Immature natural killer cell (primary cell): ENCODE data around the gene TAPT1. TPM values are rescaled to one million over a fixed set of nuclear protein-coding genes. Genes with fewer than 3 reads are reported as not detected.

Experiments used
- DNase-seq, 3 donors: peaks; one replicate each; pipeline ENCODE4 v3.0.0; 2022; ENCODE audit warnings: mixed read lengths in 1 of 3
- H3K27ac Mint-ChIP-seq, 6 donors: one replicate each; pipeline ENCODE4 v1.8.0; 2020; ENCODE audit warnings: mixed read lengths in 6 of 6, mild to moderate bottlenecking in 5 of 6, inconsistent platforms in 4 of 6, moderate library complexity in 3 of 6
- H3K27me3 Mint-ChIP-seq, 3 donors: one replicate each; pipeline ENCODE4 v1.8.0; 2020 to 2021; ENCODE audit warnings: low read depth in 3 of 3, mild to moderate bottlenecking in 3 of 3, mixed read lengths in 3 of 3, moderate library complexity in 3 of 3, inconsistent platforms in 1 of 3
- H3K36me3 Mint-ChIP-seq, 3 donors: one replicate each; pipeline ENCODE4 v1.8.0; 2020; ENCODE audit warnings: mixed read lengths in 3 of 3, inconsistent platforms in 2 of 3, mild to moderate bottlenecking in 2 of 3
- H3K4me1 Mint-ChIP-seq, 2 donors: one replicate each; pipeline ENCODE4 v1.8.0; 2020; ENCODE audit warnings: inconsistent platforms in 2 of 2, mild to moderate bottlenecking in 2 of 2, mixed read lengths in 2 of 2, moderate library complexity in 1 of 2
- H3K4me3 Mint-ChIP-seq, 5 donors: one replicate each; pipeline ENCODE4 v1.8.0; 2020; ENCODE audit warnings: mild to moderate bottlenecking in 5 of 5, mixed read lengths in 5 of 5, inconsistent platforms in 3 of 5, moderate library complexity in 3 of 5
- H3K9me3 Mint-ChIP-seq, 6 donors: one replicate each; pipeline ENCODE4 v1.8.0; 2020; ENCODE audit warnings: mild to moderate bottlenecking in 6 of 6, mixed read lengths in 6 of 6, inconsistent platforms in 4 of 6, moderate library complexity in 3 of 6
- polyA plus RNA-seq, 3 donors: library from polyadenylated mRNA; unstranded; fragments of 300-500 nt; fragmentation: Illumina TruSeq; gene quantifications; one replicate each; pipeline ENCODE4 v1.2.3, GENCODE V29; 2021

The TAPT1 gene
- polyA plus RNA-seq, 3 donors from 2014 or later, result 10.1 to 22.0 (median 17.9) TPM

DNA sequence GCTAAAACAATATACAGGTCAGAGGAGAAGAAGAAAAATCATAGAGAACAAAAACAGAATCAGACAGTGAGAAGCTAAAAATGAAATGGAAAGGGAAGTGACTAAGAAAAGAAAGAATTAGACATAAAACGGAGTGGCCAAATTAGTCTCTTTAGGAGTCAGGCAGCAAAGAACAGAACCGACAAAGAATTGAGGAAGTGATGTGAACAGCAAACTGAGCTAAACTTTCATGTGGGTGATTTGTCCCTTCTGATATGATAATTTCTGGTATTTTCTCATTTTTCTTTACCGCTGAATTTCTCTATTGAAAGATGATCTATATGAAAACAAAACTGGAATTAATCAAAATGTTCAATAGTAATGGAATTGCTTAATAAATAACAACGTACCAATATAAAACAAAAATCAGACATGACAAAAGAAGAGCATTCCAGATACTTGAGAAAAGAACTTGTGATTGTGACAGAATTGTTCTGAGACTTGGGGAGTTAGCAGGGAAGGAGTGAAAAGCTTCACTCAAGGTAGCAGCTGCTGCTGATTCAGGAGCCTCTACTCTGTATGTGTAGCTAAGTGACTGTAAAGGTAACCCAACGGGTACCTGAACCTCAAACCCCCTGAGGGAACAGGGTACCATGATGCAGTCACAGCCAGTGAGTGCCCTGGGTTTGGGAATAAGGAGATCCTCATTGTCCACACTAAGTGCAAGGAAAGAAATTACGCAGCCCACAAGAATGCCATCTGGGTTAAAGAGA lies 8.8 kb downstream of the TAPT1 start:
- Mint-ChIP-seq H3K36me3 (no peaks in the 10 kb centered on the region), H3K27ac (peak overlapping the region in 2 of 6 donors; percentile 15 to 75), H3K4me3 (no peak overlapping the region), H3K4me1 (peaks cover 40 to 58% of the 10 kb centered on the region in 2 donors), H3K9me3 (no peaks in the 10 kb centered on the region), H3K27me3 (peaks cover 0 to 2% (median 0%) of the 10 kb centered on the region in 3 donors)
- DNase-seq, result no peak

- Mint-ChIP-seq H3K9me3 (no peaks in the 10 kb centered on the region), H3K36me3 (peaks cover 0 to 5% (median 3%) of the 10 kb centered on the region in 3 donors), H3K27ac (peak overlapping the region in 5 of 6 donors; percentile 17 to 68 (median 54)), H3K4me1 (peaks cover 48 to 68% of the 10 kb centered on the region in 2 donors), H3K27me3 (peaks cover 0 to 2% (median 0%) of the 10 kb centered on the region in 3 donors), H3K4me3 (no peak overlapping the region)
- no peak for DNase-seq
Observed at GRCh38 chr4:16213121-16213520, 13.2 kb downstream of the TAPT1 start.

GRCh38 chr4:16212138-16212782 lies 14.0 kb downstream of the TAPT1 start:
- H3K4me3 Mint-ChIP-seq, result no peak overlapping the region
- H3K27me3 Mint-ChIP-seq, result peaks cover 0 to 2% (median 0%) of the 10 kb centered on the region in 3 donors
- no peaks in the 10 kb centered on the region for H3K9me3 Mint-ChIP-seq
- DNase-seq, result no peak
- H3K4me1 Mint-ChIP-seq, result peaks cover 47 to 69% of the 10 kb centered on the region in 2 donors
- H3K36me3 Mint-ChIP-seq, result peaks cover 0 to 5% (median 3%) of the 10 kb centered on the region in 3 donors
- H3K27ac Mint-ChIP-seq, result peak overlapping the region in 4 of 6 donors; percentile 1 to 34 (median 19)

- Mint-ChIP-seq H3K27ac (peak overlapping the region in 1 of 6 donors; percentile 3), H3K9me3 (no peaks in the 10 kb centered on the region), H3K4me3 (no peak overlapping the region), H3K36me3 (peaks cover 0 to 5% (median 3%) of the 10 kb centered on the region in 3 donors), H3K27me3 (no peaks in the 10 kb centered on the region), H3K4me1 (peaks cover 38 to 49% of the 10 kb centered on the region in 2 donors)
- DNase-seq, result no peak
Observed at GRCh38 chr4:16207409-16207808, 18.9 kb downstream of the TAPT1 start.

- no peaks in the 10 kb centered on the region for H3K9me3 Mint-ChIP-seq
- peaks cover 33 to 43% of the 10 kb centered on the region in 2 donors for H3K4me1 Mint-ChIP-seq
- peak overlapping the region in 3 of 6 donors; percentile 20 to 57 (median 24) for H3K27ac Mint-ChIP-seq
- H3K4me3 Mint-ChIP-seq, result peak overlapping the region in 2 of 5 donors; percentile 4 to 8
- peaks cover 0 to 5% (median 3%) of the 10 kb centered on the region in 3 donors for H3K36me3 Mint-ChIP-seq
- no peak for DNase-seq
- no peaks in the 10 kb centered on the region for H3K27me3 Mint-ChIP-seq
Observed at GRCh38 chr4:16206848-16207247, 19.4 kb downstream of the TAPT1 start.

DNA sequence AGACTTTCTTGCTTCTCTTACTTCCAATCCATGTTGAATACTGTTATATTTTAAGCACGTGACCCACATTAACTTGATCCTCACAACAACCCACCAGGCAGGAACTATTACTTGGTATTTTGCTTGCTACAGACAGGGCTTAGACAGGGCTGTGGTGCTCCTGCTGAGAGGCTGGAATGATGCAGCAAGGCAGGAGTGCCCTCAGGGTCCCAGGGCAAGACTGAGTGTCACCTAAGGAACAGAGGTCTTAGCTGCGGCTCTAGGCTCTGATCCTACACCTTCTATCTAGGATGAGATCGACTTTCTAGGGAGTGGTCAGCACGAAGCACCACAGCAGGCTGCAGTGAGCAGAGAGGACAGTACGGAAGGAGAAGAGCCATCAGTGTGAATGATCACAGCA lies 20.0 kb downstream of the TAPT1 start:
- H3K36me3 Mint-ChIP-seq, result peaks cover 0 to 5% (median 3%) of the 10 kb centered on the region in 3 donors
- no peaks in the 10 kb centered on the region for H3K27me3 Mint-ChIP-seq
- peak overlapping the region in 1 of 5 donors; percentile 22 for H3K4me3 Mint-ChIP-seq
- DNase-seq, result no peak
- H3K4me1 Mint-ChIP-seq, result peaks cover 32 to 41% of the 10 kb centered on the region in 2 donors
- no peaks in the 10 kb centered on the region for H3K9me3 Mint-ChIP-seq
- H3K27ac Mint-ChIP-seq, result peak overlapping the region in 2 of 6 donors; percentile 5 to 66

GRCh38 chr4:16205298-16206164 lies 20.7 kb downstream of the TAPT1 start:
- Mint-ChIP-seq H3K4me1 (peaks cover 32 to 39% of the 10 kb centered on the region in 2 donors), H3K36me3 (peaks cover 0 to 5% (median 2%) of the 10 kb centered on the region in 3 donors), H3K4me3 (peak overlapping the region in 1 of 5 donors; percentile 10), H3K27ac (peak overlapping the region in 2 of 6 donors; percentile 7 to 24), H3K9me3 (no peaks in the 10 kb centered on the region), H3K27me3 (no peaks in the 10 kb centered on the region)
- DNase-seq, result peak in 2 of 3 donors; percentile 19 to 27

- no peaks in the 10 kb centered on the region for H3K9me3 Mint-ChIP-seq
- H3K4me1 Mint-ChIP-seq, result peaks cover 32 to 35% of the 10 kb centered on the region in 2 donors
- H3K4me3 Mint-ChIP-seq, result no peak overlapping the region
- no peak for DNase-seq
- no peaks in the 10 kb centered on the region for H3K27me3 Mint-ChIP-seq
- H3K27ac Mint-ChIP-seq, result no peak overlapping the region
- H3K36me3 Mint-ChIP-seq, result peaks cover 0 to 5% (median 0%) of the 10 kb centered on the region in 3 donors
Observed at GRCh38 chr4:16204505-16204904, 21.8 kb downstream of the TAPT1 start.

DNA sequence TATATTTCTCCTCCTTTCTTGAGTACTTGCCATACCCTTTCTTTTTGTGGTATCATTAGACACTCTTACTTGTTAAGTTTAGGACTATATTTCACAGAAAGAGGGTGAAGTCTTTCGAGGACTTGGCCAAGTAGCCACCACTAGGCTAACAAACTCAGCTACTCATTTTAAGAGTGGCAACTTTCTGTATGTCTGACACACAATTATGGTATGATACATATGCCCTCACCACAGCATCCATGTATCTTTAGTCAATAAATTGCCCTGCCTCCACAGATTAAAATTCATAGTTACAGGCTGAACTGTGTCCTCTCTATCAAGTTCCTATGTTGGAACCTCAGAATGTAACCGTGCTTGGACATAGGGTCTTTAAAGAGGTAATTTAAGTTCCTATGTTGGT lies 23.2 kb downstream of the TAPT1 start:
- DNase-seq, result no peak
- H3K27me3 Mint-ChIP-seq, result no peaks in the 10 kb centered on the region
- no peak overlapping the region for H3K4me3 Mint-ChIP-seq
- H3K4me1 Mint-ChIP-seq, result peaks cover 28 to 31% of the 10 kb centered on the region in 2 donors
- no peaks in the 10 kb centered on the region for H3K36me3 Mint-ChIP-seq
- no peak overlapping the region for H3K27ac Mint-ChIP-seq
- H3K9me3 Mint-ChIP-seq, result no peaks in the 10 kb centered on the region

GRCh38 chr4:16202598-16202997 lies 23.7 kb downstream of the TAPT1 start:
- Mint-ChIP-seq H3K9me3 (no peaks in the 10 kb centered on the region), H3K27ac (no peak overlapping the region), H3K27me3 (no peaks in the 10 kb centered on the region), H3K4me3 (no peak overlapping the region), H3K4me1 (peaks cover 27 to 31% of the 10 kb centered on the region in 2 donors), H3K36me3 (no peaks in the 10 kb centered on the region)
- no peak for DNase-seq

DNA sequence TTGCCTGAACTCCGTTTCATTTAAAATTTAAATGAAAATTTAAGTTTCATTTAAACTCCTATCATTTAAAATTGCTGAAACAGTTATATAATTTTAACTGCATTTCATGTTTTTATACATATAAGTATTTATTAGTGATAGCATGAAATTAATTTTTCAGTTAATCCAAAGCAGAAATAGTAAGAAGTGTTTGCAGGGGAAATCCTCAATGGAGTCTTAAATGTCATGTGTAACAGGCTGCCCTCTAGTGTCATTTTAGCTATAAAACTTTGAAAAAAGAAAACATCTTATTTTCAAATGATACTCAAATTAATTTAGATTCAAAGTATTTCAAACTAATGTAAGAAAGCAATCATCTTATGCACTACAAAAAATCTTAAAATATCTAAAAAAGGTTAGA lies 27.2 kb downstream of the TAPT1 start:
- Mint-ChIP-seq H3K27me3 (no peaks in the 10 kb centered on the region), H3K27ac (no peak overlapping the region), H3K36me3 (peaks cover 0 to 4% (median 0%) of the 10 kb centered on the region in 3 donors), H3K4me3 (no peak overlapping the region), H3K9me3 (no peaks in the 10 kb centered on the region), H3K4me1 (peaks cover 9 to 24% of the 10 kb centered on the region in 2 donors)
- DNase-seq, result no peak

DNA sequence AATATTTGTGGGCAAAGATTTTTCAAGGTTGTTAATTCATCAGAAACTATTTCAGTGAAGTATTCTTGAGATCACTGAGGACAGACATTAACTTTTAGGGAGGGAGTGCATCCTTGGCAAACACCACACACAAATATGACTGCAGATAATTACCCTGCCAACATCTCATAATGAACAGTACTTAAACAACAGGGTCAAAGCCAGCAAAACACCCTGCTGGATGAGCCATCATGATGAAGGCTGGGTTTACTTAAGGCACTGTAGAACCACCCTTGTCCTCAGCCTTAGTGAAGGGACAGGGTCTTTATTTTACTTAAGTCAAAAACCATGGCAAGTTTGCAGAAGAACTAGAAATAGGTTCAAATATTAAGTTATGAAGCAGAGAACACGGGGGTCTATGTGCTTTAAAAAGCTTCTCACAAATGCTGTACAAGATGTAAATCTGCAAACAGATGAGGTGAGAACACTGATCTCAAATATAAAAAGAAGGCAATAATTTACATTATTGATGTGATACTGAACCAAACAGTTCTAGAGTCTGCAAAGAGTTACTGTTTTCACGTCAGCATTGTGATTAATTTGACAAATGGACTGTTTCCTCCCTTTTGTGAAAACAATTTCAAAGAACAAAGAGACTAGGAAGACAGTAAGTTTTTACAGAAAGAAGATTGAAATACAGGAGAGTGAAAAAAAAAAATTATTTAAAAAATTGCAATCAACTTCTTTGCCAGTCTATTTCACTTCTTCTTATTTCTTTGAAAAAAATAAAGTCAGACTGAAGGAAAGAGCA lies 28.2 kb downstream of the TAPT1 start:
- Mint-ChIP-seq H3K27me3 (no peaks in the 10 kb centered on the region), H3K9me3 (no peaks in the 10 kb centered on the region), H3K27ac (no peak overlapping the region), H3K4me3 (no peak overlapping the region), H3K4me1 (peaks cover 9 to 24% of the 10 kb centered on the region in 2 donors), H3K36me3 (peaks cover 0 to 4% (median 4%) of the 10 kb centered on the region in 3 donors)
- no peak for DNase-seq
